ENCODE results near the gene TENT5C.

DNA sequence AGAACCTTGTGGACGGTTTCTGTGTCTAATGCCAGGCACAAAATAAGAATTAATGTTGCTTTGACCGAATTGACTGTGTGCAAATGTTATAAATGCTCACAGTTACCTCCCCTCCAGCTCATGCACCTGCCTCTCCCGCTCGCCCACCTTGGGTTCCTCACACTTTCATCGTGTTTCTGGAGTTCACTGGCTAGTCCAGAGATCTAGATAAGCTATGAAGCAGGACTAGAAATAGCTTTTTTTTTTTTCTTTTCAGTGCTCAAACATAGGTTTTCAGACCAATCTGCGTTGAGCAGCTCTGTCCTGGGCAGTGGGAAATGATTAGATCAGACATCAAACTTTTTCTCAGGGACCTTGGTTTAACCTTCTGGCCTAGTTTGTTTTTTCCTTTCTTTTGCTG is 11.1 kb downstream of the TENT5C start:
- TF ChIP-seq CTCF (IDR thresholded peaks at IDR 0.05; ENCODE audit: low read depth, low read length, poor library complexity, severe bottlenecking) (no peak), EZH2phosphoT487 (IDR thresholded peaks at IDR 0.05; ENCODE audit: borderline replicate concordance, low read length) (no peak)

All from DOHH2 (cell line).